IPS-18a (cell line): ENCODE data around the gene CFAP57.
A peak's percentile ranks its signal among the peaks of the same experiment; 100 is the strongest.

ENCODE experiments used
- H3K27ac ChIP-seq: one replicate; pipeline ENCODE4 v1.5.1; 2013; ENCODE audit warnings: low read length
- H3K27me3 ChIP-seq: one replicate; pipeline ENCODE4 v1.6.1; 2013; ENCODE audit warnings: mild to moderate bottlenecking, low read length; ENCODE audit not compliant: control insufficient read depth, insufficient read depth
- H3K36me3 ChIP-seq: one replicate; pipeline ENCODE4 v1.6.1; 2013; ENCODE audit warnings: low read depth, low read length; ENCODE audit not compliant: control insufficient read depth
- H3K4me1 ChIP-seq: one replicate; pipeline ENCODE4 v1.6.1; 2013; ENCODE audit warnings: low read depth, low read length; ENCODE audit not compliant: control insufficient read depth
- H3K4me3 ChIP-seq: one replicate; pipeline ENCODE4 v1.5.1; 2013; ENCODE audit warnings: low read length
- H3K9ac ChIP-seq: one replicate; pipeline ENCODE4 v1.6.1; 2013; ENCODE audit warnings: mild to moderate bottlenecking, low read length, moderate library complexity
- H3K9me3 ChIP-seq: one replicate; pipeline ENCODE4 v1.6.1; 2013; ENCODE audit warnings: low read depth, low read length; ENCODE audit not compliant: control insufficient read depth

The CFAP57 gene

DNA sequence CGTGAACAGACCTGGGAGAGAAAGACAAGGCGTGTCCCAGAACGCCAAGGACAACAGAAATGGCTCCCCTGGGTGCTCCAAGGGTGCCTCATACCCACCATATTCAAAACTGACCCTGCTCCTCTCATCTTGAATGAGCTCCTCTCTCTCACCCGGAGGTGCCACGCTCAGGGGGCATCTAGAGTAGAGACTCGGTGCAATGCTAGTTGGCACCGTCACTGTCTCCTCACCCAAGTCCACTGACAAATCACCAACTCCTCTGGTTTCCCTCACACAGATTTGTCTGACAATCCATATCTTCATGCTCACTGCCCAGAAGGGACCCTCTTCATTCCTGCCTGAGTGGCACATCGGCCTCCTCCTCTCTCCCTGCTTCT is 102.7 kb downstream of the CFAP57 start:
- no peaks in the 10 kb centered on the region for H3K9me3 ChIP-seq
- no peak overlapping the region for H3K4me3 ChIP-seq
- H3K27ac ChIP-seq = no peak overlapping the region
- H3K9ac ChIP-seq = no peak overlapping the region
- H3K4me1 ChIP-seq = peaks cover 8% of the 10 kb centered on the region
- no peaks in the 10 kb centered on the region for H3K27me3 ChIP-seq
- H3K36me3 ChIP-seq = no peaks in the 10 kb centered on the region

DNA sequence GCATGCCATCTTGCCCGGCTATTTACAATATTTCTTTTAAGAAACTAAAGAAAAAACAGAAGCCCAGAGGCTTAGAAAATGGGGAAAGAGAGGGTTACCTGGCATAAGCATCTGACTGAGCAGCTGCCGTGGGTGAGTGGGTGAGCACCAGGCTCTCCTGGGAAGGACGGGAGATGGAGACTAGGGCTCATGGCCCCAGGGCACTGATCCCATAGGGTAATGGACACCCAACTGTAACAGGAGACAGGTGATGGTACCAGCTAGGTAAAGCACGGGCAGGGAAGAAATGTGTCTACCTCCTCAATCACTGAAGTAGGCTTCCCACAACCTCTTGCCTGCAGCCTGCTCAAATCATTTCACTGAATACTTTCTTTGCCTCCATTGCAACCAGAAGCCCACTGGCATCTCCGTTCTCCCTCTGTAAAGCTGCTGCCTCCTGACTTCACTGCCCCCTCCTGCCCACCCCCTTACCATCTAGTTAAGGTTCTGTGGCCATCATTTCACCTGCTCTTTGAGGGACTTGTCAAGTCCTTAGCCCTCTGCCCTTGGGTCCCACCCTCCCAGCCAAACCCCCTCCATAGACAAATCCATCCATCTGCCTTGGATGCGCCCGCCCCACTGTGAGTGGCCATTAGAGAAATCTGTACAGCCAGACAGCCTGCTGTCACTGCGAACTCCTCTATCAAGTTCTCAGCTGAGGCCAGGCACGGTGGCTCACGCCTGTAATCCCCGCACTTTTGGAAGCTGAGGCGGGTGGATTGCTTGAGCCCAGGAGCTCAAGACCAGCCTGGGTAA is 103.9 kb downstream of the CFAP57 start:
- Histone ChIP-seq H3K36me3 (no peaks in the 10 kb centered on the region), H3K4me1 (peaks cover 1% of the 10 kb centered on the region), H3K9ac (no peak overlapping the region), H3K4me3 (no peak overlapping the region), H3K27ac (no peak overlapping the region), H3K9me3 (no peaks in the 10 kb centered on the region), H3K27me3 (no peaks in the 10 kb centered on the region)

DNA sequence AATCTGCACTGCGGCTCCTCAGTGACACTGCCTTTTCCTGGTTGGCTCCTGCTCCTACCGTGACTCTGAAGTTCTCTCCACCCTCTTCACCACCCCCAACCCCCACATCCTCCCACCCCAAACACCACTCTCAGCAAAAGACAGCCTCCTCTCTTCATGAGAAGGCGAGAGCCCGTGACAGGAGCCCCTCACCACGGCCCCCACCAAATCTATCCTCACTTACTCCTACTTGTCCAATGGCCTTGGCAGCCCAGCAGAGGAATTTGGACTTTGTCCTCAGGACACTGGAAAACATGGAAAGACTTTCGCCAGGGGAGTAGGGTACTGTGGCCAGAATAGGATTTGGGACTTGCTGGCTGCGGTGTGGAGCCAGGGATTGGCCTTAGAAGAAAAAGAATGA is 104.5 kb downstream of the CFAP57 start:
- no peaks in the 10 kb centered on the region for H3K4me1 ChIP-seq
- H3K9me3 ChIP-seq = no peaks in the 10 kb centered on the region
- no peaks in the 10 kb centered on the region for H3K36me3 ChIP-seq
- no peak overlapping the region for H3K9ac ChIP-seq
- no peak overlapping the region for H3K4me3 ChIP-seq
- H3K27me3 ChIP-seq = no peaks in the 10 kb centered on the region
- H3K27ac ChIP-seq = no peak overlapping the region

DNA sequence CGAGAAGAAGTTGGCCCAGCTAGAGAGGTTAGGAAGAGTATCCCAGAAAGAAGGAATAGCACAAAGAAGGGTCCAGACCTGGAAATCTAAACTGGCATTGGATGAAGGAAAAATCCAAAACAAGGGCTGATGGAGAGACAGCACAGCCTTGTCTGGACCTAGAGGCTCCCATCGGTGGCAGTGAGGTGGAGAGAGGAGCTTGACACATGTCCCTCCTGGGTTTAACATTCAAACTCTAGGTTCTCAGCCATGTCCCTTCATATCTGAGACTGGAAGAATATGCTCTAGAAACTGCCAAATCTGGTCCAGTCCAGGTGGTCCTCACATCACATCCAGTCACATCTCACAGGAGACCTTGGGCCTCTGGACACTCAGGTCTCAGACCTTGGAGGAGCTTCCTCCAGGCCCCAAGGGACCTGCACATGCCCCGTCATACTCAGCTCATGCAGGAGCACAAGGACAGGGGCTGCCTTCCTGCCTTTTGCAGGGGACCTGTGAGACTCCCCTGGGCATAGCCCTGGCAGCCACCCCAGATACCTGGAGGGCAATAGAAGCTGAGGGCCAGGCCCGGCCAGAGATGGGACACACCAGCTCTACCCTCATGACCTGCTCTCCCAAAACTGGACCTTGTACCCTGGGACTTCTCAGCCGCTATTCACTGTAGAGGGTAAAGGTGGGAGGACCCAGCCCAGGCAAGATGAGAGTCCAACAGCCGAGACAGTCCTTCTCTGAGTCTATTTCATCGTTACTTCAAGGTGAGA is 105.2 kb downstream of the CFAP57 start:
- no peak overlapping the region for H3K27ac ChIP-seq
- no peaks in the 10 kb centered on the region for H3K27me3 ChIP-seq
- H3K4me3 ChIP-seq = no peak overlapping the region
- H3K4me1 ChIP-seq = no peaks in the 10 kb centered on the region
- no peaks in the 10 kb centered on the region for H3K36me3 ChIP-seq
- no peak overlapping the region for H3K9ac ChIP-seq
- H3K9me3 ChIP-seq = no peaks in the 10 kb centered on the region

DNA sequence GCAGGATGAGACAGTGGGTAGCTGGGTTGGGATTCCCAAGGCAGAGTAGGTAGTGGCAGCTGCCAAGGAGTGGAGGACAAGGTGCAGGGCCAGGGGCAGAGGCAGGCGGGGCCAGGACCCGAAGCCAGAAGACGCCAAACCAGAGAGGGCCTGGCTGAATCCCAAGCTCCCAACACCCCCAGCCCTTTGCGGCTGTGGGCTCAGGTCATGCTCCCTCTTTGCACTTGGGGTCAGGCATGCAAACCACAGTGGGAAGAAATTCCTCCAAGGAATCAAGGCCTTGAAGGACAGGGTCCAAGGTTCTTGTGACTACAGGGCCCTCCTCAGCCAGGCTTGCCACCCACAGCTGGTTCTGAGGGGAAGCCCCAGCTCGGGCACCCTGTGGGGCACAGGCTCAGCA is 107.0 kb downstream of the CFAP57 start:
- no peak overlapping the region for H3K4me3 ChIP-seq
- H3K9ac ChIP-seq = no peak overlapping the region
- H3K4me1 ChIP-seq = no peaks in the 10 kb centered on the region
- H3K27ac ChIP-seq = no peak overlapping the region
- no peaks in the 10 kb centered on the region for H3K9me3 ChIP-seq
- H3K27me3 ChIP-seq = no peaks in the 10 kb centered on the region
- no peaks in the 10 kb centered on the region for H3K36me3 ChIP-seq

DNA sequence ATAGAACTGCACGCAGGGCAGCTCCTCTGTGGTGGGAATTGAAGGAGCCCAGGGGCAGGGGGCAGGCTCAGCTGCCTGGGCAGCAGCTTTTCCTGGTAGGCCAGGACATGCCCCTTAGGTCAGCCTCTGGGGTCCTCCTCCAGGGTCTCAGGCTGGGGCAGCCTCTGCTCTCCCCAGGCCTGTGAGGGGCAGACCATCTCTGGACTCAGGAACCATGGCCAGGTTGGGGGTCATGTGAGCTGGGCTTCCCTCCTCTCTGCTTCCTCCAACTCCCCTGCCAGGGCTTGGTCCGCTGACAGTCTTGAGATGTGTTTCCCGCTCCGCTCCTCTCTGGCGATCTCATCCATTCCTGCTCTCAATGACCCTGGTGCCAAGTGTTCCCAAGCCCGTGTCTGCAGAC is 107.5 kb downstream of the CFAP57 start:
- H3K27ac ChIP-seq = no peak overlapping the region
- H3K27me3 ChIP-seq = no peaks in the 10 kb centered on the region
- peaks cover 1% of the 10 kb centered on the region for H3K4me1 ChIP-seq
- no peaks in the 10 kb centered on the region for H3K36me3 ChIP-seq
- no peak overlapping the region for H3K9ac ChIP-seq
- no peaks in the 10 kb centered on the region for H3K9me3 ChIP-seq
- H3K4me3 ChIP-seq = no peak overlapping the region

DNA sequence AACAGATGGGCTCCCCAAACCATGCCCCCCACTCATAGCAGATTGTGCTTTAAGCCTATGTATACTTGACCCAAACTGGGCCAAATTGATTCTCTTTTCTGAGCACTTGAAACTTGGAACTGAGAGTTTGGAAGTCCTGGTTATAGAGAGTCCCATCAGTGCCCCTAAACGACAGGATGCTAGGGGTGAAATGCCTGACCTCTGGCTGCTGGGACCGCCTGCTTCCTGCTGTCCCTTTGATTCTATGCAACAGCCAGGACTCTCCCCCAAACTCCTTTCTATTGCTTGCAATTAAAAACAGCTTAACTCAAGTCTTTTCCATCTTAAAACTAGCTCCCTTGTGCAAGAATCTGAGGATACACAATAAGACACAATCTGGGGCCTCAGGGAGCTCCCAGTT is 108.6 kb downstream of the CFAP57 start:
- H3K9me3 ChIP-seq = no peaks in the 10 kb centered on the region
- no peak overlapping the region for H3K4me3 ChIP-seq
- H3K36me3 ChIP-seq = no peaks in the 10 kb centered on the region
- H3K27me3 ChIP-seq = no peaks in the 10 kb centered on the region
- H3K4me1 ChIP-seq = peaks cover 9% of the 10 kb centered on the region
- no peak overlapping the region for H3K27ac ChIP-seq
- no peak overlapping the region for H3K9ac ChIP-seq

DNA sequence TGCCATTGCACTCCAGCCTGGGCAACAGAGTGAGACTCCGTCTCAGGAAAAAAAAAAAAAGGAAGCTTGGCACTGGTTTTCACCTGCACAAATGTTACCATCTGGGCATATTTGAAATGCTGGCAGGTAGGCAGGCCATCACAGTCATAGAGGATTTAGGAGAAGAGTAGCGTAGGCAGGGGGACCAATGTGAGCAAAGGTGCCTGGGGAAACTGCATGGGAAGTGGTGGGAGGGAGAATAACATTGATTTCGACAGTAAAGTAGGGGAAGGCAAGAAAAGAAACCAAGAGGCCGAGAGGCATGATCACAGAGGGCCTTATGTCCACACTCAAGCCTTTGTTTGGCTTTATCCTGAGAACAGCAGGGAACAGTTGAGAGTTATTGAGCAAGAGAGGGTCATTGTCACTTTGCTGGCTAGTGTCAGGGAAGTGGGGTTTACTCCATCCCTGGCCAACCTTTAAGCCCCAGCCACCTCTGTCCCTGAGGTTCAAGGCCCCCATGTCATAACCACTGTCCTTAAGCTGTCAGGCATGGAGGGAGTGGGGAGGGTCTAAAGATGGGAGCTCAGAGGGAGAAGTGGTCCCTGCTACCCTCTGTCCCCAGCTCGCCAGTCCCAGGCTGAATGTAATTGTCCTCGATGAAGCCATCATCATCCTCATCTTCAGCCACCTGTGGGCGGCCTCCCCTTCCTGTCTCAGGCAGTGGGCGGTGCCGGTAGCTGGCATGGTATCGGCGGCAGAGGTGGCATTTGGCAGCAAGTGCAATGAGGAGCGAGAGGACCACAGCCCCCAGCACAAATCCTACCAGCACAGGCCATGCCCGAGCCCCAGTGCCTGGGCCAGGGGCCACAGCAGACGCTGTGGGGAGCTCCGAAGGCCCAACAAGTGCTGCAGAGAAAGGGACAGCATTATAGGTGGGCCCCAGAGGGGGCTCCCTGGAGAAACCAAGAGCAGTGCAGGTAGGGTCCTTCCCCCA is 110.4 kb downstream of the CFAP57 start:
- peaks cover 13% of the 10 kb centered on the region for H3K4me1 ChIP-seq
- H3K4me3 ChIP-seq = no peak overlapping the region
- no peaks in the 10 kb centered on the region for H3K36me3 ChIP-seq
- no peak overlapping the region for H3K9ac ChIP-seq
- no peaks in the 10 kb centered on the region for H3K27me3 ChIP-seq
- H3K9me3 ChIP-seq = no peaks in the 10 kb centered on the region
- H3K27ac ChIP-seq = no peak overlapping the region

DNA sequence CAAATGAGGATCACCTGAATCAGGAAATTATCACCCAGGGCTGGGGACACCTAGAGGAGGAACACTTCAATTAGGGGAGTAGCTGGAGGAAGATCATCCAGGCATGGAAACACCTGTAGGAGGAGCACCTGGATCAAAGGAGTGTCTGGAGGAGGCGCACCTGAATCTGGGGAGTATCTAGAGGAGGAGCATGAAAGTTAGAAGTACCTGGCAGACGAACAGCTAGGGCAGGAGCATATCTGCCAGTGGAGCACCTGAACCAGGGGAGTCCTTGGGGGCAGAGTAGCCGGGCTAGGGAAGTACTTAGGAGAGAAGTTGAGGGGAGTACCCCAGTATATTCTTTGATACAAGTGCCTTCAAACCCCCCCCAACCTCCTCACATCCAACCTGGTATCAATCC is 111.9 kb downstream of the CFAP57 start:
- H3K4me1 ChIP-seq = peaks cover 13% of the 10 kb centered on the region
- H3K27me3 ChIP-seq = no peaks in the 10 kb centered on the region
- no peaks in the 10 kb centered on the region for H3K36me3 ChIP-seq
- no peaks in the 10 kb centered on the region for H3K9me3 ChIP-seq
- H3K4me3 ChIP-seq = no peak overlapping the region
- H3K9ac ChIP-seq = no peak overlapping the region
- H3K27ac ChIP-seq = no peak overlapping the region

DNA sequence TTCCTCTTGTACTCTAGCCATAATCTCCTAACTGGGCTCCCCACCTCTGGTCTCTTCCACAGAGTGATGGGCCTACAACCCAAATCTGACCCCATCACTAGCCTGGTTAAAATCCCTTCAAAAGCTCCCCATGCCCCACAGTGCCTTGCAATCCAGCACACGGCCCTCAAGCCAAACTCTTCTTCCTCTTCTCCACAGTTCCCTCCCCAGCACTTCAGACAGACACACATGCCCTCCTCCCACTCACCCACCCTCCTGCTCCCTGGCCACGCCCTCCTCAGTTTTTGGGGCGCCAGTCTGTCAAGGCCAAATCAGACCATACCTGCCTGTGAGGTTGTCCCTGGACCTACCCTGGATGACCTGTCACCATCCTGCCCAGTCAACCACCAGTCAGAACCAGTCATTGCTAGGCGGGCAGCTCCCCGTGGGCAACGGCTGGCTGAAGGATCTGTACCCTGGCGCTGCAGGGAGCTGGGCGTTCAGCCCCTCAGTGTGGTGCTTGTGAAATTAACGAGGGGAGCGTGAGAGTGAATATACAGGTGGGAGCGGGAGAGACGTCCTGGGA is 112.5 kb downstream of the CFAP57 start:
- Histone ChIP-seq H3K9me3 (no peaks in the 10 kb centered on the region), H3K4me3 (peak overlapping the region; percentile 48), H3K36me3 (no peaks in the 10 kb centered on the region), H3K4me1 (peaks cover 13% of the 10 kb centered on the region), H3K27ac (no peak overlapping the region), H3K27me3 (no peaks in the 10 kb centered on the region), H3K9ac (no peak overlapping the region)
